ENCODE data around the gene PHF10.

DNA sequence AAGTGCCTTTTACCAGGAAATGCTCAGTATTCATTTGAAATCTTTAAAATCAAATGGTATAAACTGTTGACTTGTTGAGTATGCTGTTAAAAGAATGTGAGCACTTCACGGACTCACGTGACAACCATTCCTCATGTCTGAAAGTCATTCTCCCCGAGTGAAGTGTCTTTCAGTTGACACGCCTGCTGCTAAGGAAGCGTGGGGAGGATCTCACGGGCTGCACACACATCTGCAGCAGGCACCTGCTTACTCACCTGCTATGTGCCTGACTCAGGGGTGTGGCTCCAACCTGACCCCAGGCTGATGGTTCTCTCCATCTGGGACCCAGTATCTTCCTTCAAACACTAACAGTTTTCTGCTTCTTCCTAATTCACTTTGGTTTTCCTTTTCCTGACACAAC lies 55.2 kb downstream of the PHF10 start:
- TF ChIP-seq POLR2AphosphoS5 (IDR thresholded peaks at IDR 0.05): no peak
- no peak for TF ChIP-seq POLR2A (IDR thresholded peaks at IDR 0.05)
- TF ChIP-seq, protein P1, sequence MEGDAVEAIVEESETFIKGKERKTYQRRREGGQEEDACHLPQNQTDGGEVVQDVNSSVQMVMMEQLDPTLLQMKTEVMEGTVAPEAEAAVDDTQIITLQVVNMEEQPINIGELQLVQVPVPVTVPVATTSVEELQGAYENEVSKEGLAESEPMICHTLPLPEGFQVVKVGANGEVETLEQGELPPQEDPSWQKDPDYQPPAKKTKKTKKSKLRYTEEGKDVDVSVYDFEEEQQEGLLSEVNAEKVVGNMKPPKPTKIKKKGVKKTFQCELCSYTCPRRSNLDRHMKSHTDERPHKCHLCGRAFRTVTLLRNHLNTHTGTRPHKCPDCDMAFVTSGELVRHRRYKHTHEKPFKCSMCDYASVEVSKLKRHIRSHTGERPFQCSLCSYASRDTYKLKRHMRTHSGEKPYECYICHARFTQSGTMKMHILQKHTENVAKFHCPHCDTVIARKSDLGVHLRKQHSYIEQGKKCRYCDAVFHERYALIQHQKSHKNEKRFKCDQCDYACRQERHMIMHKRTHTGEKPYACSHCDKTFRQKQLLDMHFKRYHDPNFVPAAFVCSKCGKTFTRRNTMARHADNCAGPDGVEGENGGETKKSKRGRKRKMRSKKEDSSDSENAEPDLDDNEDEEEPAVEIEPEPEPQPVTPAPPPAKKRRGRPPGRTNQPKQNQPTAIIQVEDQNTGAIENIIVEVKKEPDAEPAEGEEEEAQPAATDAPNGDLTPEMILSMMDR (IDR thresholded peaks at IDR 0.05): no peak
